SIG-M5 (cell line): ENCODE results near the gene NRP2.

Experiments used
- DNase-seq: peaks from one replicate; lab custom pipeline; 2025; lab: John Stamatoyannopoulos, UW

The NRP2 gene

DNA sequence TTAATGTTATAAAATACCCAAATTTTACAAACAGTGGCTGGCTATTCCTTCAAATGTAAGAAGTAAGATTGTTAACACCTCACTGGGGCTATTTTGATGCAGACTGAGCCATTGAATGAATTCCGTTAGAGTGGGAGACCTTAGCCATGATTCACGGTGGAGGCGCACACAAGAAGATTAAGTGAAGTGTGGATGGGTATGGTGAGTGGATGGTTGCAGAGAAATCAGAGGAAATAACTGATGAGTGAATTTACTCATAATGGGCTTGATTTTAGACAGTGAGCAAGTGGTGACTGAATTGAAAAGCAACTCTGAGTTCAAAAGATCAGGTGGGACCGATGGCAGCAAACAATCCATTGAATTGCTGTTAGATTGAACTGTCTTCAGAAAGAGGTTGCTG, 75.0 kb downstream of the NRP2 start:
- no peak for DNase-seq

DNA sequence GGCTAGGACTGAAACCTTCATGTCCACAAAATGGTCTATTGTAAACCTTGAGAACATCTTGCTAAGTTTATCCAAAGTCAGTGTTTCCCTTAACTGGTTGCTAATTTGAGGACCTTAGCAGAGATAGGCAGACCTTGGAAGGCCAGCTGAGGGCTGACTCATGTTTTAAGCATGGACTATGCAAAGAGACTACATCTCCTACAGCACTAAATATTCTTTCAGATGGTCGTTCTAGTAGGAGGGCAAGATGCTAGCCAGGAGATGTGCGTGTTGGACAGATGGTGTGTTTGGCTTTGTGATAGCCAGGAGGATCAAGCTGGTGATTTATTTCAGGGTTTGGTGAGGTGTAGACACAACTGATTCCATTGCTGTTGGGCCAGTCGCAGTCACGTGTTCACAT, 75.8 kb downstream of the NRP2 start:
- no peak for DNase-seq

DNA sequence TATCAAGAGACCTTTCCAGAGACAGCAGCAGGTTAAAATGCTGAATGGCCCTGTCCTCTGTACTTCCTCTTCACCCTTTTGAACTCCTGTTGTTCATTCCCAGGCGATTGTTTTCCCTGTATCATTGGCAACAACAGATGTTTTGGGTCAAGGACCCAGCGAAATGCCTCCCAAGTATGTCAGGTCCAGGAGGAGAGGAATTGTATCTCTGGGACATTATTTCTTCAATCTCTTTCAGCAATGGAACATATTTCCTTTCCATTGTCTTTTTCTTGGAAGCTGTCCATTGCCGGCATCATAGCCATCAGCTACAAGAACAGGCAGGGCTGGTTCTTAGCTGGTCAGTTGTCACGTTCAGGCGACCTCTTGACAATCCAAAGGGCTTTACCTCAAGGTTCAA, 76.2 kb downstream of the NRP2 start:
- DNase-seq, result no peak

DNA sequence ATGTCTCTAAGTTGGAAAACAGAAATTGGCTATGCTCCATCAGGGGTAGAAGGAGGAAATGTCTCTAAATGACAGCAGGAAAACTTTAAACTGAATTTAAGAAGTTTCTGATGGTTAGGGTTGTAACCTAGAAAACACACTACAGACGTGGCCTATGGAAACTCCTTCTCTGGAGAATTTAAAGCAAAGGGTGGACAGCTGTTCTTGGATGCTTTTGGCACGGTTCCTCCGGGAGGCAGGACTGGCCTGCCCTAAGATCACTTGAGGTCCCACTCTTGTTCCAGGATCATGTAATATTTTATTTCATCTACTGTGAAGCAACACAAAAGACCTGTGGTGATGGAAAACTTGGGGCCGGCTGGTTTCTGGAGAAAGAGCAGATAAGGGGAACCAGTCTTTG, 77.0 kb downstream of the NRP2 start:
- DNase-seq, result no peak

DNA sequence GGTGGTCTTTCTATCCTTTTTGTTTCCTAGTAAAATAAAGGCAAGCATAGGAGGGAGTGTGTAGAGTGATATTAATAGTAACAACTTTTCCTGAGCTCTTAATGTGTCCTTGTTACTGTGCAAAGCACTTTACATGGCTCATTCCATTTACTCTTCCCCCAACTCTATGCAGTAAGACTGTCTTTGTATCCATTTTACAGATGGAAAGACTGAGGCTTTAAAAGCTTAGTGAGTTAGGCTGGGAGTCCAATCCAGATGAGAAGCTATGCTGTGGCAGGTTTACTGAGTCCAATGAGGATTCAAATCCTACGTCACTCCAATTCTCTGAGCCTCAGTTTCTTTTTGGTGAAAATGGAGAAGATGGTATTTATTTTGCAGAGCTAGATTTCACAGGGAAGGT, 77.4 kb downstream of the NRP2 start:
- DNase-seq, result no peak

DNA sequence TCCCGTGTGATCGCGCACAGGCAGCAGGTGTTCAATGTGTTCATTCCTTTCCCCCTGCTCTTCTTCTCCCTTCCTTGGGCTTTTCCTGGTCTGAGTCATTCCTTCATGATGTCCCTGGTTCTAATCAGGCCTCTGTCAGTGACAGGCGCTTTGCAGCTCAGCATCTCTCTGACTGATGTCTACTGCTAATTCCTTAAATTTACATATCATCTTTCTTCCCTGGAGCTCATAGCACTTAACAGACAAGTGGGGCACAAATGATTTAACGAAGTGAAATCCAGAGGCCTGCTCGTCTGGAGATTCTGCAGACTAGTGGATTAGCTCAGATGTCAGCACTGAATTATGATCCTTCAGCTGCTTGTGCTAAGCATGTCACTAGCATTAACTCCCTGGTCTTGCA, 77.9 kb downstream of the NRP2 start:
- DNase-seq, result no peak

DNA sequence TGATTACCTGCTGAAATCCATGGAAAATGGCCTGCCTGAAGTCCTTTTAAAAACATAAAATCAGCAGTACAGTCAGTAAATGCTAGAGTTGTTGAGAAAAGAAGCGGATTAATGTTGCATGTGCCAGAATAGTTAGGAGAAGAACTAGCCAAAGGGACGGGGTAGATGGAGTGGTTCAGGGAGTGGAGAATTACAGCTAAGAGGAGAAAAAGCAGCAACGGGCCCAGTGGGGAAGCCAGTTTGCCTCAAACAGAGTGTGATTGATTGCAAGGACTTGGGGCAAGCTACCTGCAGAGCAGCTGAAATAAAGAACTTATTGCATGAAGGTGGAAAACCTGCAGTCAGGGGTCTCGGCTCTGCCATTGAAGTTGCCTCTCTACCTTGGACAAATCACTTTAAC, 79.1 kb downstream of the NRP2 start:
- DNase-seq, result no peak

DNA sequence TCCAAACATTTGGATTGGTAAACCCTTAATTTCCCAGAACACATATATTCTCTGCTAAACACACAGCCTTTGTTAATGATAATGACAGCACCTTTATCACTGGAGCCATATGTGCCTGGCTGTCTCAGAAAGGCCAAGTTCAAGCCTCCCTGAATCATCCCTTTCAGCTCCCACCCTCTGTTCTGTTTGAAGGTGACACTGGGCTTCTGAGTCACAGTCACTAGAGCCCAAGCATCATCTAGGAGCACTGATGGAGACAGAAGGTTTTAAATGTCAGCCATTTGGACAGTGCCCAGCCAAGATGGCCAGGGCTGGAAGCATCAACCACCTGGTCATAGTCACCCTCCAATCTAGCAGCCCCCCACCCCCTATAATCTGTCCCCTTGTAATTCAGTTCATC, 80.6 kb downstream of the NRP2 start:
- no peak for DNase-seq

DNA sequence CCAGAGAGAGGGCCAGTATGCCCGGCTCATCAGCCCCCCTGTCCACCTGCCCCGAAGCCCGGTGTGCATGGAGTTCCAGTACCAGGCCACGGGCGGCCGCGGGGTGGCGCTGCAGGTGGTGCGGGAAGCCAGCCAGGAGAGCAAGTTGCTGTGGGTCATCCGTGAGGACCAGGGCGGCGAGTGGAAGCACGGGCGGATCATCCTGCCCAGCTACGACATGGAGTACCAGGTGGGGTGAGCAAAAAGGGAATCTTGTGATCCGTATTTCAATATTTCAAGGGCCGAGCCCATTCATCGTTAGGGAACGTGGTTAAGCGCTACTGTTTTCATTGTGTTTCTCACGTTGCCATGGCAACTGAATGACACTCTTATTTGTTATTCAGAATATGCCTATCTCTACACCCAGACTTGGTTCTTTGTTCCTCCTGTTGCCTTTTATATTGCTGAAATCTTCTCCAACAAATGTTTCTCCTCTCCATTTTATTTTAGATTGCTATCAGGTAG, 81.5 kb downstream of the NRP2 start:
- no peak for DNase-seq

DNA sequence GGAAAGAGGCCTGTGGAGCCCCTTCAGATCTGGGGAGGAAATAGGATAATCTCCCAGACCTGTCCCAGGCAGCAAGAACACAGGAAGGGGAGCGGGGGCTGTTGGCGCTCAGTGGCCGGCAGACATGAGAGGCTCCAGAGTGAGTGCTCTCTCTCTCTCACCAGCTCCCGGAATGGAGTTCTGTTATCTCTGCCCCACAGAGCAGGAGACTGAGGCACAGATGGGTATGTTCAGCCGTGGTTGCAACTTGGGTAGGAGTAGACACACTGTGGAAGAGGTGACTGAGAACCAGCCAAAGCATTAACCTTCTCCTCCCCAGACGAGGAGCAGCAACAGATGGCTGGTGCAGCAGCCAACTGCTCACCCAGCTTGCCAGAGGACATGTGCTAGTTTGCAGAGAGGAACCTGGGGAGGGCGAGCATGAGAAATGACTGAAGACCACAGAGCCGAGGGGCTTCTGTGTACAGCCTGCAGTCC, 82.0 kb downstream of the NRP2 start:
- no peak for DNase-seq

DNA sequence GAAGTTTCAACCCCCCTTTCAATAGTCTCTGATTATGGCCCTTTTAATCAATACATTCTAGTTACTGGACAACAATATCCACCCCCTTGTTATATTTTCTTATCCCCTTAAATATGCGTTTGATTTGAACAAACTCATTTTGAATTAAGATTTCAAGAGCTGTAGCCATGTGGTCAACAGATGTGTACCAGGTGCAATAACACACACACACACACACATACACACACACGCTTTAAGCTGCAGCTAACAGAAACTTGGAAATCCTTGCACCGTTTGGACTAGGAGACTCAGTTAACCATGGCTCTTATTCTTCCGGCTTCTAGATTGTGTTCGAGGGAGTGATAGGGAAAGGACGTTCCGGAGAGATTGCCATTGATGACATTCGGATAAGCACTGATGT, 82.8 kb downstream of the NRP2 start:
- DNase-seq, result no peak

DNA sequence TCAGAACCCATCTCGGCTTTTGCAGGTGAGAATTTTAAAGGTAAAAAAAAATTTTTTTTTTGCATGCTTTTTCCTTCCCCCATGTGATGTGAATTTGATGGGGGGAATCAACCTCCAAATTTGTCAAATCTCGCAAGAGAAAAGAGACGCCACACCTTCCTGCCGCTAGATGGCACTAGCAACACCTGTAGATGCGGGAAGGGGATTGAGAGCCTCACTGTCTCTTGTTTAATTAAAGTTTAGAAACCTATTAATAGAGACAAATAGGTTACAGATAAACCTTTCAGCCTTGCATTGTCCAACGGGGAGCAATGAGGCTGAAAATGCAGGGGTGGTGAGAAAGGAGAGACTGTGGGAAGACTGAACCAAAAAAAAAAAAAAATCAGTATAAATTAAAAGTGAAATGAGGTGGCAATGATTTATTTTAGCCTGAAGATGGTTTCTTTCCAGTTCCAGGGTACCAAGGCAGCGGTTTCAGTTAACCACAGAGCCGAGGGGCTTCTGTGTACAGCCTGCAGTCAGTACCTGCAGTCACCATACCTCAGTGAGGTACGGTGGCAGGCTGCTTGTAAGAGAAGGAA, 84.6 kb downstream of the NRP2 start:
- DNase-seq, result no peak

DNA sequence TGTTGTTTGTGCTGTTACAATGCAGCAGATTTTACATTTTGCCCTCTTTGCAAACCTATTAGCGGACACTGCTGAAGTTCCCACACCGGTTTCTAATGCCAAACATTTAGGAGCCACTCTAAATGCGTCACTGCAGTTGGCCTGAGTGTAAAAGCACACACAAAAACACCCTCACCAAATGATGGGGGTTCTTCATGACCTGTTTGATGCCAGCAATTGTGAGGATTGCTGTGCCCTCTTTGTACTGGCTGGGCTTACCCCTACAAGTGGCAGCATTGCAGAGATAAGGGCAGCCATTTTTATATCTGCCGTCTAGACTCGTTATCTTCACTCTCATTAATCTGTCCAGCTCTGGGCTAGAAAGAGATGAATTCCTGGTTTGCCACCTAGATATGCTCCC, 85.3 kb downstream of the NRP2 start:
- no peak for DNase-seq

DNA sequence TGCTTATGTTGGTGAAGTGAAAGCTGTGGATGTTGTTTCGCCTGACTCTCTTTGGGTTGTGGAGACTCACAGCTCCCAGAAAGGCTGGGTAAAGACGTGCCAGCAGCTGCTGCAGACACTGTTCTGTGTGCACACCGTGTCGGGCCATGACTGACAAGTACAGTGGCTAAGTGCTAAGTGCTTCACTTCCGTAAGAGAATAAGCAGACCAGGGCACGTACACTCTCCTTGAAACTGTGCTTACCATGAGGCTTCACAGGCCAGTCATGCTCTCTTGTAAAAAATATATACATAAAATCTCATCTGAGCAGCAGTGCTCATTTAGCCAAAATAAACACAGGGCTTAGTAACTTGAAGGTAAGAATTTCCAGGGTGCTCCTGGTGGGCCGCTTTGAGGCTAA, 86.0 kb downstream of the NRP2 start:
- no peak for DNase-seq

DNA sequence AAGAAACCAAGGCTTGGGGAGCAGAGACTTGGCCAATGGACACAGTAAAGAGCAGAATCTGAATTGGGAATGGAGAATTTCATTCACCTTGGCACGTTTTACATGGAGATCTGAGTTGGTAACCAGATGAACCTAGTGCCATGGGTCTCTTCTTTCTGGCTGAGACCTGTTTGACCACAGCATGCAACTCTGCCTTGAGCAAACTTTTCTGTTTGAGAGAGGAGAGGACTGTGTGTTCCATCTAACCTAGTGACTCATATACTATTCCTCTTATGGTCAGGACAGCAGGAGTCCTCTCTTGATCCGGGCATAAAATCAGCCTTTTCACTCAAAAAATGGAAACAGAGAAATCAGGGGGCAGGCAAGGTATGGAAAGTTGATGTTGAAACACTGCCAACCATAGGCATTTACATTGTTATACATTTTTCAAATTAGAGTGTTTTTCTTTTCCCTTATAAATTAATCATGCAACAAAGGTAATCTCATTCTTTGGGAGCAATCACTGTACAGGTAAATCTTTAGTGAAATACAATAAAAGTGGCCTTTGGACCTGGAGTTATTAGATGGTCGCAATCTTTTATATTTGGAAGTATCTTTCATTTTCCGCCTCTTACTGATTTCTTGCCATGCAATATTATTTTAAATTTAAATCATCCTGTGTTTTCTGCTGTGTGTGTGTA, 86.7 kb downstream of the NRP2 start:
- no peak for DNase-seq

DNA sequence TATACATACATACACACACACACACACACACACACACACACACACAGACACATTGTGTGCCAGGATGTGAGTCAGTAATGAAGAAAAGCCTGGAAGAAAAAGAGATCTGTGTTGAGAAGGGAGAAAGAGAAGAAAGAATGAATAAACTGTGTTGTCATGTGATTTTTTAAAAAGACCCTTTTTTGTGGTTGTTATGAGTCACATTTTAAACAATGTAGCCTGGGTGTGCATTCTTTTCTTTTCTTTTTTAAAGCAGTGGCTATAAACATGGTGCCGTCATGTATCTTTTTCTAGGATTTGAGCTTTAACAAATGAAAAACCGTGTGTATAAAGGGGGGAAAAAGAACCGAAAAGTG, 87.2 kb downstream of the NRP2 start:
- no peak for DNase-seq

DNA sequence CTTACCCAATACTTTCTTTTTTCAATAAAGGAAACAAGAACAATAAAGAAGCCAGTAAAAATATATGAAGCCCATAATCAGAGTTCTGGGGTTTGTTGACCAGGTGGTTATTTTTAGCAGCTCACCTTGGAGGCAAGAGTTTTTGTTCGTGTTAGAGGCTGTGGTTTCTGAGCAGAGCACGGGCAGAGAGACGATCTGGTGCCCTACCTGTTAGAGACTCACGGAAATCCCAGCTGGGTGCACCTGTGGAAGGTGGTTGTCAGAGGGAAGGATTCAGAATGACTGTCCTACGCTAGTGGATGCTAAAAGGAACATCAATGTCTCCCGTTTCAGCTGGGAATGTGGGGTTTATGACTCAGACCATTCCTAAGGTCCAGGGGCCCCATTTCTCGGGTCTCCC, 87.6 kb downstream of the NRP2 start:
- no peak for DNase-seq

DNA sequence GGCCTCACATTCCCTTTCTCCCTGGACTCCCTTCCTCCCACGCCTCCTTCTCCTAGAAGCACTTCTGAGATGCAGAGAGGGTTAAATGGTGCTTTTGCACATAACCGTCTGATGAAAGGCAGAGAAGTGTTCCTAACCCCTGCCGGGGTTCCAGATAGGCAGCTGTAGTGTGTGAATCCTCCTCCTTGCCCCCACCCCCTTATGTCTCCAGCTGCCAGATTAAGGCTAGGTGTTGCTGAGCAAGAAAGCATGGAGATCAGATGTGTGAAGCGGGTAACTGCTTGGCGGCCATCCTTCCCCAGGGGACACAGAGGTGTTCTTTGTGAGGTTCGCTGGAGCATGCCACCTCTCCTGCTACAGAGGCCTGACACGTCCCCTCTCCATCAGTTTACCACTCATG, 88.3 kb downstream of the NRP2 start:
- no peak for DNase-seq

DNA sequence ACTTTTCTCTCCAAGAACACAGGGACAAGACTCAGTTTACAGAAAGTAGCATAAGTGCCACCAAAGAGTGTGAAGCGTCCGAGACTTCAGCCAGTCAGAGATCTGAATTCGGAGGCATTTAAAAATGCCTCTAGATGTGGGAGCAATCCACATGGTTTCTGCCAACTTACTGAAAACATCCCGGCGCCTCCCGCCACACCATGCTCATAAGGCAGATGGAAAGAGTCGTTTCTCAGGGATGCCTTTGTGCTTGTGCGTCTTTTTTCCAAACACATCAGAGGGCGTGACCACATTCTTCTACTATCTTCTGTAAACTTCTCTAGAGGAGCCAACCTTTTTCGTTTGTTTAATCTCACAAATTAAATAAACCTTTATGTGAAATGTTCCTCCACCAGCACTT, 88.7 kb downstream of the NRP2 start:
- no peak for DNase-seq

DNA sequence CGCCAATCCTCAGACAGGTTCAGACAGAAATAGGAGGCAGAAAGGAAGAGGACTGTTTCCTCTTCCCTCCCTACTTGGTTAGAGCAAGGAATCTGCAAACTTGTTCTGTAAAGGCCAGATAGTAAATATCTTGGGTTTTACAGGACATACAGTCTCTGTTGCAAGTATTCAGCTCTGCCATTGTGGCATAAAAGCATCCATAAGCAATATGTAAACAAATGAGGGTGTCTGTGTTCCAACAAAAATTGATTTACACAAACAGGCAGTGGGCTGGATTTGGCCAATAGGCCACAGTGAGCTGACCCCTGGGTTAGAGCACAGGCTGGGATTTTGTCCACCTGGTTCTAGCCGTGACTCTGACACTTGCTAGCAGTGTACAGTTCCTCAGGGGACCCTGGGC, 89.4 kb downstream of the NRP2 start:
- no peak for DNase-seq

DNA sequence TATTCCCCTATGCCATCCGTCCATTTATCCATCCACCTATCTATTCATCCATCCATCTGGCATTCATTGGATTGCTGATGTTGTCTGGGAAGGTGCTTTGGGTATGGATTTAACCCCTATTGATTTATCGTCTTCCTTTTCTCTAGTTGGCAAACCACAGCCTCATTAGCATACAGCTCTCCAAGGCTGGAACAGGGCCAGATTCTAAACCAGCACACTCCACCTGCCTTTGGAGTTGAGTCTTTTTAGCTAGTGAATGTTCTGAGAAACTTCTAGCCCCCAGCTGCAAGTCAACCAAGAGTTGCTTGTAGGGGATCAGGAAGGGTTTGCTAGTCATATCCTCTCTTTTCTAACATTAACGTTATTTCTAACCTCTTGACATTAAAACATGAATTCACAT, 90.7 kb downstream of the NRP2 start:
- DNase-seq, result no peak

DNA sequence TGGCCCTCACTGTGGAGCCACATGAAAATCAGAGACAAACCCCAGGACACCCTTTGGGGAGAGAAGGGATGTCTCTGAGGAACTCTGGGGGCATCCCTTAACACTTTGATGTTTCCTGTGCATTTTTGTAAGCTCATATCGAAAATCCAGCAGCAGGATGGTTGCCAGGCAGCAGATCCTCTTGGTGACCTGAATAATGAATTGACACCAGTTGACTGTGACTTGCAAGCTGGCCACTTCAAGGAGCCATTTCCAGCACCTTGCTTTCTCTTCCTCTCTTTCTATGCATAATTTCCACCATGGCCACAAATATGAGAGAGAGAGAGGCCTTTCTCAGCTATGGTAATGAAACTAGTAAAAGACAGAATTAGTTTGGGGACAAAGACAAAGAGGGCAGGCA, 91.7 kb downstream of the NRP2 start:
- DNase-seq, result no peak

DNA sequence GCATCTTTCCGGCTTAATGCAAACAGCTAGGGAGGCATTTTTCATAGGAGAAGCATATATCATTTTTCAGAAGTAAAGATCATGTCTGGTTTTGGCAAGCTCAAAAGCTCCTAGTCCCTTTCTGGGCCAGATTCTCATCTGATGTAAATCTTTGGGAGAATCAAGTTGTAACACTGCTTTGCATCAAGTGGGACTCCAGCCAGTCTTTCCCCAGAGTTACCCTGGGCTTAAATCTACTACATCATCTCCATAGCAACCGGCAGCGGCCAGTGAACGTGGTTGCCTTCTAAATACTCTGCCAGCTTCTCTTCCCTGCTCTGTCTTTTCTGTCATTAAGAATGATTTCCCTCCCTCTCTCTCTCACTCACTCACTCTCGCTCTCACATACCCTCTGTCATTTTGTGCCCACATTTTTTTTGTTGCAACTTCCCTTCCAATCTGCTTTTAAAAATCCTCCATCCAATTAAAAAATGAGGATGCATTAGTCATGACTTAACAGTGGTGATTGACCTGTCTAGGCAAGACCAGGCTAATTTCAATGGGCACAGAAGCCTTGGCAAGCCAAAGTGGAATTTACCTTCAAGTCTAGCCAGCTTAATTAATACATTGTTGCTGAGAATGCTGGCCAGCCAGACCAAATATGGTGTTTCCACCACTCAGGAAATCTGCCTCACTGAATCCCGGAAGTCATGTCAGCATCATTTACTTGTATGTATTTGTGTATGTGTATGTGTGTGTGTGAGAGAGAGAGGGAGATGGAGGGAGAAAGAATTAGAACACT, 93.0 kb downstream of the NRP2 start:
- DNase-seq, result no peak
